Left lung (tissue), 10 donors: Measurements from ENCODE around the gene ARHGEF12. TPM values are rescaled to one million over a fixed set of nuclear protein-coding genes. Genes with fewer than 3 reads are reported as not detected.

Experiments used
- ATAC-seq: fragments of 200-7000 bp; cut with Tn5 transposase; one replicate; pipeline ENCODE4 v1.9.1; 2020; ENCODE audit warnings: moderate library complexity
- DNase-seq, 4 donors: peaks; one replicate each; pipeline ENCODE4 v3.0.0-alpha.2; 2013 to 2020
- H3K27ac ChIP-seq, 2 donors: fragments of 200-600 bp; sonication (generic) in 1 of 2; one replicate each; pipeline versions ENCODE4 v1.5.0 to v1.8.0; 2020 to 2021
- H3K27me3 ChIP-seq, 2 donors: fragments of 200-600 bp; sonication (generic) in 1 of 2; one replicate each; pipeline versions ENCODE4 v1.5.0 to v1.8.0; 2020 to 2021
- H3K36me3 ChIP-seq, 2 donors: fragments of 200-600 bp; sonication (generic) in 1 of 2; one replicate each; pipeline versions ENCODE4 v1.5.0 to v1.8.0; 2020 to 2021
- H3K4me1 ChIP-seq, 2 donors: fragments of 200-600 bp; one replicate each; pipeline ENCODE4 v1.8.0; 2021
- H3K4me3 ChIP-seq, 2 donors: fragments of 200-600 bp; sonication (generic) in 1 of 2; one replicate each; pipeline versions ENCODE4 v1.5.0 to v1.8.0; 2020 to 2021; ENCODE audit warnings: mild to moderate bottlenecking in 1 of 2
- H3K9me3 ChIP-seq, 2 donors: fragments of 200-600 bp; sonication (generic) in 1 of 2; one replicate each; pipeline versions ENCODE4 v1.5.0 to v1.8.0; 2020 to 2021
- intact Hi-C, 2 donors: fragments of 100-400 bp; cut with DNase I; formaldehyde crosslinking; loops; one replicate each; pipeline versions ENCODE4 v1.11.2 to v1.14.2; 2022
- polyA plus RNA-seq, 6 donors: library from polyadenylated mRNA; unstranded; fragments of 120-200 nt; gene quantifications; one replicate each; pipeline ENCODE4 v1.2.1, GENCODE V29; 2013; ENCODE audit not compliant: insufficient read length in 6 of 6
- total RNA-seq, 2 donors: library from RNA; stranded (reverse); fragmentation: NEBNext Ultra II Directional; extraction: Animal tissue kit (Norgen Biotek cat#: 25700); gene quantifications; one replicate each; pipeline ENCODE4 v1.2.1, GENCODE V29; 2021
- TF ChIP-seq, protein P1 (sequence below), 2 donors: fragments of 200-600 bp; sonication (generic) in 1 of 2; IDR thresholded peaks; one replicate each; pipeline versions ENCODE4 v1.5.0 to v1.8.0; 2021; ENCODE audit warnings: antibody characterized with exemption in 2 of 2
- donor health status: DM: no; HTN: yes; CAD: no.
- donor health status: DM: no; HTN: no; CAD: no.

The ARHGEF12 gene
- total and polyA plus RNA-seq, 8 donors: 91.4 to 109 (median 99.6) TPM

- no peak overlapping the region for H3K4me3 ChIP-seq
- no peaks in the 10 kb centered on the region for H3K36me3 ChIP-seq
- no peaks in the 10 kb centered on the region for H3K27me3 ChIP-seq
- peak overlapping the region; percentile 10 to 21 for H3K27ac ChIP-seq
- peaks cover 18 to 19% of the 10 kb centered on the region in 2 donors for H3K4me1 ChIP-seq
- DNase-seq (peak in 1 of 4 donors; percentile 40), ATAC-seq (peak; percentile 76)
- no peaks in the 10 kb centered on the region for H3K9me3 ChIP-seq
- intact Hi-C loops: no loop called here
- TF ChIP-seq, protein P1, sequence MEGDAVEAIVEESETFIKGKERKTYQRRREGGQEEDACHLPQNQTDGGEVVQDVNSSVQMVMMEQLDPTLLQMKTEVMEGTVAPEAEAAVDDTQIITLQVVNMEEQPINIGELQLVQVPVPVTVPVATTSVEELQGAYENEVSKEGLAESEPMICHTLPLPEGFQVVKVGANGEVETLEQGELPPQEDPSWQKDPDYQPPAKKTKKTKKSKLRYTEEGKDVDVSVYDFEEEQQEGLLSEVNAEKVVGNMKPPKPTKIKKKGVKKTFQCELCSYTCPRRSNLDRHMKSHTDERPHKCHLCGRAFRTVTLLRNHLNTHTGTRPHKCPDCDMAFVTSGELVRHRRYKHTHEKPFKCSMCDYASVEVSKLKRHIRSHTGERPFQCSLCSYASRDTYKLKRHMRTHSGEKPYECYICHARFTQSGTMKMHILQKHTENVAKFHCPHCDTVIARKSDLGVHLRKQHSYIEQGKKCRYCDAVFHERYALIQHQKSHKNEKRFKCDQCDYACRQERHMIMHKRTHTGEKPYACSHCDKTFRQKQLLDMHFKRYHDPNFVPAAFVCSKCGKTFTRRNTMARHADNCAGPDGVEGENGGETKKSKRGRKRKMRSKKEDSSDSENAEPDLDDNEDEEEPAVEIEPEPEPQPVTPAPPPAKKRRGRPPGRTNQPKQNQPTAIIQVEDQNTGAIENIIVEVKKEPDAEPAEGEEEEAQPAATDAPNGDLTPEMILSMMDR (IDR thresholded peaks at IDR 0.05): no peak
These were observed 55.1 kb downstream of the ARHGEF12 start for GRCh38 chr11:120391292-120391691.

DNA sequence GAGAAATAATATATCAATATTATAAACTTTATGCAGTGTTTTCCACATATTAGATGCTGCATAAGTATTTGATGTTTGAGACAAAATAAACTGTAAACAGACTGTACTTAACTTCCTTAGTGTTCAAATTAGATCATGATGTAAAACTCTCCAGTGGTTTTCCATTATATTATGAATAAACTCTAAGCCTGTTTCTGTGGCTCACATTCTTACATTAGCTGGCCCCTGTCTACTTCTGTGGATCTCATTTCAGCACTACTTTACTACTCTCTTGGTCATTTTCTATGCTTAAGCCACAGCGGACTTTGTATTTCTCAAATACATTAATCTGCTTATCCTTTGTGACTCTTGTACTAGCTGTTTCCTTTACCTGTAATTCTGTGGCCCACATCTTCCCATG is 55.6 kb downstream of the ARHGEF12 start:
- Histone ChIP-seq H3K9me3 (no peaks in the 10 kb centered on the region), H3K4me3 (no peak overlapping the region), H3K4me1 (peaks cover 13 to 19% of the 10 kb centered on the region in 2 donors), H3K27ac (peak overlapping the region; percentile 10 to 21), H3K36me3 (no peaks in the 10 kb centered on the region), H3K27me3 (no peaks in the 10 kb centered on the region)
- peak; percentile 42 for ATAC-seq
- intact Hi-C loops: no loop called here
- TF ChIP-seq, protein P1 (IDR thresholded peaks at IDR 0.05): no peak
- no peak for DNase-seq

- DNase-seq (no peak), ATAC-seq (no peak)
- Histone ChIP-seq H3K9me3 (no peaks in the 10 kb centered on the region), H3K27ac (peak overlapping the region in 1 of 2 donors; percentile 10), H3K4me1 (peaks cover 13 to 19% of the 10 kb centered on the region in 2 donors), H3K36me3 (no peaks in the 10 kb centered on the region), H3K4me3 (no peak overlapping the region), H3K27me3 (no peaks in the 10 kb centered on the region)
- intact Hi-C loops: no loop called here
- TF ChIP-seq, protein P1 (IDR thresholded peaks at IDR 0.05): no peak
These were observed 56.1 kb downstream of the ARHGEF12 start for GRCh38 chr11:120392314-120392713.

DNA sequence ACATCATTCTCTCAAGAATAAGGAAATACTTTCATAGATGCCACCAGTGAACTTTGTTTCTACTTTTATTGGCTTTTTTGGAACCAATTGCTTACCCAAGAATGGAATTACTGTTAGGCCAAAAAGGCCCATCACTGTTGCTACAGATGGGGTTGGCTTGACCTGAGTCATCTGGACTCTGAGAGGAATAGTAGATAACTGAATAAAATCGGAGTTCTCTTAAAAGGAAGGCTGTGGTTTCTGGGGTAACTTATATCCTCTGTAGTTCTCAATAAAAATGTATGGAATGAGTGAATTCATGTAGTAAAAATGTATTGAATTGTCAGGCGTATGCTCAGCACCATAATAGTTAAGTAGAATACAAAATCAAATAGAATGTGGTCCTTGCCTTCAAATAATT is 56.6 kb downstream of the ARHGEF12 start:
- Histone ChIP-seq H3K4me3 (no peak overlapping the region), H3K27me3 (no peaks in the 10 kb centered on the region), H3K27ac (no peak overlapping the region), H3K9me3 (no peaks in the 10 kb centered on the region), H3K36me3 (no peaks in the 10 kb centered on the region), H3K4me1 (peaks cover 14 to 19% of the 10 kb centered on the region in 2 donors)
- ATAC-seq (no peak), DNase-seq (no peak)
- intact Hi-C loops: no loop called here
- TF ChIP-seq, protein P1 (IDR thresholded peaks at IDR 0.05): no peak

GRCh38 chr11:120394119-120394518 is 57.9 kb downstream of the ARHGEF12 start:
- Histone ChIP-seq H3K27ac (no peak overlapping the region), H3K36me3 (no peaks in the 10 kb centered on the region), H3K4me1 (peaks cover 19 to 22% of the 10 kb centered on the region in 2 donors), H3K4me3 (no peak overlapping the region), H3K9me3 (no peaks in the 10 kb centered on the region), H3K27me3 (no peaks in the 10 kb centered on the region)
- ATAC-seq (no peak), DNase-seq (no peak)
- intact Hi-C loops: no loop called here
- TF ChIP-seq, protein P1 (IDR thresholded peaks at IDR 0.05): no peak
